ENCODE data around the gene RTEL1. TPM values are rescaled to one million over a fixed set of nuclear protein-coding genes. Genes with fewer than 3 reads are reported as not detected.
"Not testable (repeated sequence)": the region's sequence is repeated elsewhere in the genome, so short reads cannot be mapped to it uniquely, and the experiment has no call there.

Gene RTEL1
- 4.7 TPM for total RNA-seq

GRCh38 chr20:63657937-63658748 is at the start of gene RTEL1:
Gene RTEL1, plus strand, starts transcription at chr20:63658312. Its CDS starts 1,091 bp downstream, at chr20:63659403.
- H3K9me3 ChIP-seq (ENCODE audit: control insufficient read depth in 3 of 3, low read length in 3 of 3) = no peaks in the 10 kb centered on the region
- H3K27me3 ChIP-seq (ENCODE audit: control insufficient read depth in 3 of 3, insufficient read depth in 3 of 3, low read length in 3 of 3) = peaks cover 0 to 3% (median 0%) of the 10 kb centered on the region in 3 donors
- H3K27ac ChIP-seq (ENCODE audit: low read depth, low read length) = peak within 1 kb of the TSS; percentile 89

GRCh38 chr20:63610581-63611435 is 47.3 kb upstream of the RTEL1 start:
- no peak overlapping the region for H3K4me3 ChIP-seq (ENCODE audit: low read length in 3 of 3)

More at GRCh38 chr20:63657937-63658748, at the start of gene RTEL1:
- peaks cover 15 to 30% (median 22%) of the 10 kb centered on the region in 3 donors for H3K36me3 ChIP-seq (ENCODE audit: control insufficient read depth in 3 of 3, insufficient read depth in 3 of 3, low read length in 3 of 3)
- H3K4me1 ChIP-seq (ENCODE audit: control insufficient read depth in 3 of 3, insufficient read depth in 3 of 3, low read length in 3 of 3) = peaks cover 24 to 33% (median 28%) of the 10 kb centered on the region in 3 donors
- peak within 1 kb of the TSS; percentile 95 to 96 (median 96) for H3K9ac ChIP-seq (ENCODE audit: low read depth in 1 of 3, low read length in 3 of 3)
- peak within 1 kb of the TSS; percentile 95 to 97 (median 97) for H3K4me3 ChIP-seq (ENCODE audit: low read length in 3 of 3)

GRCh38 chr20:63611646-63612045 is 46.5 kb upstream of the RTEL1 start:
- Histone ChIP-seq H3K9me3 (ENCODE audit: control insufficient read depth in 3 of 3, low read length in 3 of 3) (no peaks in the 10 kb centered on the region), H3K36me3 (ENCODE audit: control insufficient read depth in 3 of 3, insufficient read depth in 3 of 3, low read length in 3 of 3) (peaks cover 0 to 9% (median 4%) of the 10 kb centered on the region in 3 donors), H3K4me1 (ENCODE audit: control insufficient read depth in 3 of 3, insufficient read depth in 3 of 3, low read length in 3 of 3) (peaks cover 0 to 5% (median 3%) of the 10 kb centered on the region in 3 donors), H3K4me3 (ENCODE audit: low read length in 3 of 3) (no peak overlapping the region), H3K27ac (ENCODE audit: low read depth, low read length) (no peak overlapping the region), H3K9ac (ENCODE audit: low read depth in 1 of 3, low read length in 3 of 3) (no peak overlapping the region), H3K27me3 (ENCODE audit: control insufficient read depth in 3 of 3, insufficient read depth in 3 of 3, low read length in 3 of 3) (no peaks in the 10 kb centered on the region)

More at GRCh38 chr20:63610581-63611435, 47.3 kb upstream of the RTEL1 start:
- Histone ChIP-seq H3K4me1 (ENCODE audit: control insufficient read depth in 3 of 3, insufficient read depth in 3 of 3, low read length in 3 of 3) (peaks cover 0 to 5% (median 3%) of the 10 kb centered on the region in 3 donors), H3K9me3 (ENCODE audit: control insufficient read depth in 3 of 3, low read length in 3 of 3) (no peaks in the 10 kb centered on the region), H3K27me3 (ENCODE audit: control insufficient read depth in 3 of 3, insufficient read depth in 3 of 3, low read length in 3 of 3) (no peaks in the 10 kb centered on the region), H3K27ac (ENCODE audit: low read depth, low read length) (no peak overlapping the region), H3K36me3 (ENCODE audit: control insufficient read depth in 3 of 3, insufficient read depth in 3 of 3, low read length in 3 of 3) (peaks cover 0 to 5% (median 0%) of the 10 kb centered on the region in 3 donors), H3K9ac (ENCODE audit: low read depth in 1 of 3, low read length in 3 of 3) (no peak overlapping the region)

GRCh38 chr20:63612276-63612931 is 45.7 kb upstream of the RTEL1 start:
- Histone ChIP-seq H3K27me3 (ENCODE audit: control insufficient read depth in 3 of 3, insufficient read depth in 3 of 3, low read length in 3 of 3) (no peaks in the 10 kb centered on the region), H3K4me1 (ENCODE audit: control insufficient read depth in 3 of 3, insufficient read depth in 3 of 3, low read length in 3 of 3) (peaks cover 0 to 5% (median 3%) of the 10 kb centered on the region in 3 donors), H3K4me3 (ENCODE audit: low read length in 3 of 3) (no peak overlapping the region), H3K27ac (ENCODE audit: low read depth, low read length) (no peak overlapping the region), H3K9ac (ENCODE audit: low read depth in 1 of 3, low read length in 3 of 3) (no peak overlapping the region), H3K9me3 (ENCODE audit: control insufficient read depth in 3 of 3, low read length in 3 of 3) (no peaks in the 10 kb centered on the region), H3K36me3 (ENCODE audit: control insufficient read depth in 3 of 3, insufficient read depth in 3 of 3, low read length in 3 of 3) (peaks cover 5 to 15% (median 7%) of the 10 kb centered on the region in 3 donors)

GRCh38 chr20:63613863-63614594 is 44.1 kb upstream of the RTEL1 start:
- not testable (repeated sequence) for H3K27me3 ChIP-seq (ENCODE audit: control insufficient read depth in 3 of 3, insufficient read depth in 3 of 3, low read length in 3 of 3); H3K4me1 ChIP-seq (ENCODE audit: control insufficient read depth in 3 of 3, insufficient read depth in 3 of 3, low read length in 3 of 3); H3K27ac ChIP-seq (ENCODE audit: low read depth, low read length); H3K9me3 ChIP-seq (ENCODE audit: control insufficient read depth in 3 of 3, low read length in 3 of 3); H3K4me3 ChIP-seq (ENCODE audit: low read length in 3 of 3); H3K9ac ChIP-seq (ENCODE audit: low read depth in 1 of 3, low read length in 3 of 3)
- H3K36me3 ChIP-seq (ENCODE audit: control insufficient read depth in 3 of 3, insufficient read depth in 3 of 3, low read length in 3 of 3) = peaks cover 21 to 30% (median 22%) of the 10 kb centered on the region in 3 donors

GRCh38 chr20:63617092-63617875 is 40.8 kb upstream of the RTEL1 start:
- H3K27ac ChIP-seq (ENCODE audit: low read depth, low read length) = no peak overlapping the region
- H3K4me1 ChIP-seq (ENCODE audit: control insufficient read depth in 3 of 3, insufficient read depth in 3 of 3, low read length in 3 of 3) = peaks cover 0 to 3% (median 0%) of the 10 kb centered on the region in 3 donors
- H3K4me3 ChIP-seq (ENCODE audit: low read length in 3 of 3) = no peak overlapping the region
- H3K9me3 ChIP-seq (ENCODE audit: control insufficient read depth in 3 of 3, low read length in 3 of 3) = no peaks in the 10 kb centered on the region
- H3K9ac ChIP-seq (ENCODE audit: low read depth in 1 of 3, low read length in 3 of 3) = no peak overlapping the region
- no peaks in the 10 kb centered on the region for H3K27me3 ChIP-seq (ENCODE audit: control insufficient read depth in 3 of 3, insufficient read depth in 3 of 3, low read length in 3 of 3)
- H3K36me3 ChIP-seq (ENCODE audit: control insufficient read depth in 3 of 3, insufficient read depth in 3 of 3, low read length in 3 of 3) = peaks cover 25 to 34% (median 25%) of the 10 kb centered on the region in 3 donors

- H3K9ac ChIP-seq (ENCODE audit: low read depth in 1 of 3, low read length in 3 of 3) = no peak overlapping the region
- no peak overlapping the region for H3K4me3 ChIP-seq (ENCODE audit: low read length in 3 of 3)
- no peaks in the 10 kb centered on the region for H3K27me3 ChIP-seq (ENCODE audit: control insufficient read depth in 3 of 3, insufficient read depth in 3 of 3, low read length in 3 of 3)
- H3K36me3 ChIP-seq (ENCODE audit: control insufficient read depth in 3 of 3, insufficient read depth in 3 of 3, low read length in 3 of 3) = peaks cover 25 to 34% (median 25%) of the 10 kb centered on the region in 3 donors
- H3K4me1 ChIP-seq (ENCODE audit: control insufficient read depth in 3 of 3, insufficient read depth in 3 of 3, low read length in 3 of 3) = peaks cover 0 to 3% (median 0%) of the 10 kb centered on the region in 3 donors
- H3K27ac ChIP-seq (ENCODE audit: low read depth, low read length) = no peak overlapping the region
- no peaks in the 10 kb centered on the region for H3K9me3 ChIP-seq (ENCODE audit: control insufficient read depth in 3 of 3, low read length in 3 of 3)
Observed at GRCh38 chr20:63617876-63618265, 40.2 kb upstream of the RTEL1 start.

- H3K4me1 ChIP-seq (ENCODE audit: control insufficient read depth in 3 of 3, insufficient read depth in 3 of 3, low read length in 3 of 3) = no peaks in the 10 kb centered on the region
- no peaks in the 10 kb centered on the region for H3K9me3 ChIP-seq (ENCODE audit: control insufficient read depth in 3 of 3, low read length in 3 of 3)
- H3K9ac ChIP-seq (ENCODE audit: low read depth in 1 of 3, low read length in 3 of 3) = no peak overlapping the region
- no peak overlapping the region for H3K27ac ChIP-seq (ENCODE audit: low read depth, low read length)
- peaks cover 25 to 34% (median 25%) of the 10 kb centered on the region in 3 donors for H3K36me3 ChIP-seq (ENCODE audit: control insufficient read depth in 3 of 3, insufficient read depth in 3 of 3, low read length in 3 of 3)
- H3K4me3 ChIP-seq (ENCODE audit: low read length in 3 of 3) = no peak overlapping the region
- no peaks in the 10 kb centered on the region for H3K27me3 ChIP-seq (ENCODE audit: control insufficient read depth in 3 of 3, insufficient read depth in 3 of 3, low read length in 3 of 3)
Observed at GRCh38 chr20:63618291-63618980, 39.7 kb upstream of the RTEL1 start.

All from skeletal muscle tissue (tissue), 4 donors.